Measurements from ENCODE around the gene CYFIP1.
"Not testable (repeated sequence)": the region's sequence is repeated elsewhere in the genome, so short reads cannot be mapped to it uniquely, and the experiment has no call there.

Gene CYFIP1

GRCh38 chr15:22980189-22981050 is at the start of gene CYFIP1:
Gene CYFIP1 (minus strand): TSS chr15:22980368. CDS start chr15:22947285, 33,083 bp downstream.
- peak; percentile 92 for DNase-seq

GRCh38 chr15:23026218-23026617 is 46.0 kb upstream of the CYFIP1 start:
- no peak for DNase-seq

DNA sequence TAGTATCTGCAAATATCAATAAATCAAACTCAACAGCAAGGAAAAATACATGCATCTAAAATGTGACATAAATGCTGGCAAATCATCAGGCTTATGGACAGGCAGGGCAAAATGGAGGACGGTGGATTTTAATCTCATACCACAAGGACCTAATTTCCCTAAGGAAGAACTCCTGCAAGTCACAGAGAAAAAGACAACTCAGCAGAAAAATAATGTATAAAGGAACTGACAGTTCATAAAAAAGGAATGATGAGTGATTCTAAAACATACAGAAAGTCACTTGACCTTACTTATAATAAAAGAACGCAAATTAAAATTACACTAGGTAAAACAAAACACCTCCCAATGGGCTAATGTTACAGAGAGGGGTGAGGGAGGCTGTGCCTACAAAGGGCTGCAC is 42.0 kb upstream of the CYFIP1 start:
- no peak for DNase-seq

- no peak for DNase-seq
Measured at GRCh38 chr15:23014394-23015000, 34.3 kb upstream of the CYFIP1 start.

- no peak for DNase-seq
Measured at GRCh38 chr15:23013681-23014080, 33.5 kb upstream of the CYFIP1 start.

- not testable (repeated sequence) for DNase-seq
Measured at GRCh38 chr15:23012616-23013015, 32.4 kb upstream of the CYFIP1 start.

GRCh38 chr15:23003736-23004135 is 23.6 kb upstream of the CYFIP1 start:
- DNase-seq: no peak

- no peak for DNase-seq
Measured at GRCh38 chr15:23002920-23003319, 22.8 kb upstream of the CYFIP1 start.

GRCh38 chr15:22995795-22996194 is 15.6 kb upstream of the CYFIP1 start:
- no peak for DNase-seq

DNA sequence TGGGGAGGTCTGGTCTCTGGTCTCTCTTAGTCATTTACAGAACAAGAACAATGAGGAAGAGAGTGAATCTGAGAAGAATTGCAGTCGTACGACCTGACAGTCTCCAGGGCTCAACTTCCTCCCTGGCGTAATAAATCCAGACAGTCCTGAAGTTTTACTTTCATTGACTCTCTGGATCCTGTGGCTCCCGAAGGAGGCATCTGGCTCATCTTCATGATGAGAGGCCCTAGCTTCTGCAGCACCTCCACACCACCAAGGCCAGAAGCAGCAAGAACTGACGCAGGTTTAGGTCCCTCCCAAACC is 11.8 kb upstream of the CYFIP1 start:
- no peak for DNase-seq

- DNase-seq: no peak
Measured at GRCh38 chr15:22989576-22990477, 9.7 kb upstream of the CYFIP1 start.

- no peak for DNase-seq
Measured at GRCh38 chr15:22988811-22989210, 8.6 kb upstream of the CYFIP1 start.

- DNase-seq: not testable (repeated sequence)
Measured at GRCh38 chr15:22981931-22982330, 1.8 kb upstream of the CYFIP1 start.

DNA sequence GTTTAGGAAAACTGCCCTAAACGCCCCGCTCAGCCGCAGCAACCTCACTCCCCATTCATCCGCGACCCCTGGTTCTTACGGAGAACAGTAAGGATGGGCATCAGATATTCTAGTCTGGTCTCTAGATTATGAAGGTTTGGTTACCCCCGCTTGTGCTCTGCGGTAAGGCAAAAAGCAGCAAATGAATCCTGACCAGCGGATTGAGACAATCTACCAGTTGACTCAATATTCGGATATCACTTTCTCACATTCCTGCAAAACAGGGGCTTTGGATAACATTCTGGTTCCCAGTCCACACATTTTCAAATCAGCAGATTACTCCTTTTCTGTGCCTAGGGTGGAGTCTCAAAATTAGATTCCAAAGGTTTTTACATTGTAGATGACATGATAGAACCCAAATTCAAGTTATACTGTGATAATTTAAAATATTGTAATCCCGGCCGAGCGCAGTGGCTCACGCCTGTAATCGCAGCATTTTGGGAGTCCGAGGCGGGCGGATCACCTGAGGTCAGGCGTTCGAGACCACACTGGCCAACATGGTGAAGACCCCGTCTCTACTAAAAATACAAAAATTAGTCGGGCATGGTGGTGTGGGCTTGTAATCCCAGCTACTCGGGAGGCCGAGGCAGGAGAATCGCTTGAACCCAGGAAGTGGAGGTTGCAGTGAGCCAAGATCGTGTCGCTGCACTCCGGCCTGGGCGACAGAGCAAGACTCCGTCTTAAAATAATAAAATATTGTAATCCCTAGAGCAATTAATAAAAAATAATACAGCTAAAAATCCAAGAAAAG is 1.1 kb upstream of the CYFIP1 start:
- DNase-seq: no peak

GRCh38 chr15:22979238-22980188 is 655 bp downstream of the CYFIP1 start:
- DNase-seq: peak; percentile 68

DNA sequence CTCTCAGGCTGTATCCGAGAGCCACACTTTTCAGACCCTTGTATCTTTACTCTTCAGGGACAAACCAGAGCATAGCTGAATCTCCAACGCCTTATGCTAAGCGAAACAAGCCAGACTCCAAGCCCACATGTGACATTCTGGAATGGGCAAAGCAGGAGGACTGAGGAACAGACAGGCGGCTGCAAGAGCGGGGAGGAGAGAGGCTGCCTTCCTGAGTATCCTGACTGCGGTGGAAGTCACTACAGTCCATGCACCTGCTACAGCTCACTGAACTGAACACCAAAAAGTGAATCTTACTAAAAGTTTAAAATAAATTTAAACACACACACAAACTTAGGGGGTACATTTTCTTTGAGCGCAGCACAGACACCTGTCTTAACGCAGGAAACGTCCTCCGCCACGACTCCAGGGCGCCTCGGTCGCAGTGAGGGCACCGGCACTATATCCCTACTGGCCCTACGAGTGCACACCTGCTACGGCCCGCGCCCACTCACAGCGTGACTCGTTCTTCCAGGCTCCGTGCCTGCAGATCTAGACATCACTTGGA is 1.4 kb downstream of the CYFIP1 start:
- no peak for DNase-seq

- DNase-seq: no peak
Measured at GRCh38 chr15:22974745-22975144, 5.4 kb downstream of the CYFIP1 start.

DNA sequence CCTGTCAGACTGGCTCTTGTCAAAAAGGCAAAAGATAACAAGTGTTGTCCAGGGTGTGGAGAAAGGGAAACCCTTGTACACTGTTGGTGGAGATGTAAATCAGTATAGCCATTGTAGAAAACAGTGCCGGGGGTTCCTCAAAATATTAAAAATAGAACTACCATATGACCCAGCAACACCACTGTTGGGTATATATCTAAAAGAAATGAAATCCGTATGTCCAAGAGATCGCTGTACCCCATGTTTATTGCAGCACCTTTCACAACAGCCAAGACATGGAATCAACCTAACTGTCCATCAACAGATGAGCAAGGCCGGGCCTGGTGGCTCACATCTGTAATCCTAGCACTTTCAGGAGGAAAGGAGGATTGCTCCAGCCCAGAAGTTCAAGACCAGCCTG is 6.2 kb downstream of the CYFIP1 start:
- DNase-seq: no peak

GRCh38 chr15:22973286-22973685 is 6.9 kb downstream of the CYFIP1 start:
- no peak for DNase-seq

DNA sequence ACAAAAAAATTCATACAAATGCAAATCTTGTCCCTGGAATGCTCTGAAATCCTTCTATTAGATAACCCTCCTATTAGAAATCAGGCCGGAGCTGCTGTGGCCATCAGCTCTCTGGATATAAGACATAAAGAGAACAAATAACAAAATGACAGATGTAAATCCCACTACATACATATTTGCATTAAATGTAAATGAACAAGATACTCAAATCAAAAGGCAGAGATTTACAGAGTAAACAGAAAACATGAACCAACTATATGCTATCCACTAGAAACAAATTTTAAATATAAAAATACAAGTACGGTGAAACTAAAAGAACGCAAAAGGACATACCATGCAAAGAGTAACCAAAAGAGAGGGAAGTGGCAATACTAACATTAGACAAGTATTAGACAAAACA is 10.7 kb downstream of the CYFIP1 start:
- no peak for DNase-seq

DNA sequence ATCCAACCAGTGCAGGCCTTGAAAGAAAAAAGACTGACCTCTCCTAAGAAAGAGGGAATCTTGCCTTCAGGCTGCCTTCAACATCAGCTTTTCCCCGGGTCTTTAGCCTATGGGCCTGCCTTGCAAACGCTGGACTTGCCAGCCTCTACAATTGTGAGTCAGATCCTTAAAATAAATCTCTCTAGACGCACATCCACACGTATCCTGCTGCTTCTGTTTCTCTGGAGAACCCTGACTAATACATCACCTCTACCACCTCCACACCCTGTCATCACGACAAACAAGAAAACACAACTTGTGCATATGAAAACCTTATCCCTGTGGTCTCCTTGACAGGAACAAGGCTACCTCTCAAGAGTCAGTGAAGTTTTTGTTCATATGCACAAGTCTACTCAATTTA is 11.8 kb downstream of the CYFIP1 start:
- DNase-seq: no peak
